ENCODE measurements around the gene RNF144A. TPM values are rescaled to one million over a fixed set of nuclear protein-coding genes. Genes with fewer than 3 reads are reported as not detected.
A peak's percentile ranks its signal among the peaks of the same experiment; 100 is the strongest.

RNF144A gene
- total and polyA plus RNA-seq, 2 donors = 4.0 to 8.9 TPM

DNA sequence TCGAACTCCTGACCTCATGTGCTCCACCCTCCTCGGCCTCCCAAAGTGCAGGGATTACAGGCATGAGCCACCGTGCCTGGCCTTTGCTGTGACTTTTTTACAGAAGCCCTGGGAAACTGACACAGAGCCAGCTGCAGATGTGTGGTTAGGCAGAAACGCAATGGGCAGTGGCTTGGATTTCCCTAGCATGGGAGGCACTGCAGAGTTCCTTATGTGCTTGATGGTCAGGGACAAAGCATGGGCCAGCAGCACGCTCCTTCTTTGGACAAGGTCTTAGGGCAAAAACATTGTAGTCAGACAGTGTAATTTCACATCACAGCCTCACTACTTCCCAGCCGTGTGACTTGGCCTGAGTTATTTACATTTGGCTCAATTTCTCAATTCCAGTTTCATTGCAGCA, 153.9 kb downstream of the RNF144A start:
- Histone ChIP-seq H3K27me3 (ENCODE audit: control insufficient read depth in 2 of 2, insufficient read depth in 1 of 2, low read length in 1 of 2) (no peaks in the 10 kb centered on the region), H3K36me3 (ENCODE audit: control insufficient read depth in 2 of 2, insufficient read depth in 2 of 2, low read length in 1 of 2) (no peaks in the 10 kb centered on the region), H3K4me3 (ENCODE audit: low read length in 2 of 2) (no peak overlapping the region), H3K4me1 (ENCODE audit: control insufficient read depth in 2 of 2, insufficient read depth in 2 of 2, low read length in 2 of 2) (no peaks in the 10 kb centered on the region), H3K27ac (ENCODE audit: low read depth in 1 of 2, low read length in 1 of 2) (no peak overlapping the region), H3K9me3 (ENCODE audit: control insufficient read depth in 2 of 2, insufficient read depth in 1 of 2, low read length in 1 of 2) (no peaks in the 10 kb centered on the region)
- 96% methylated on average over 6 of the region's 6 CpGs for WGBS
- no peak for DNase-seq (ENCODE audit: low read depth in 6 of 9, low spot score in 9 of 9)

- Histone ChIP-seq H3K4me3 (ENCODE audit: low read length in 2 of 2) (no peak overlapping the region), H3K36me3 (ENCODE audit: control insufficient read depth in 2 of 2, insufficient read depth in 2 of 2, low read length in 1 of 2) (no peaks in the 10 kb centered on the region), H3K4me1 (ENCODE audit: control insufficient read depth in 2 of 2, insufficient read depth in 2 of 2, low read length in 2 of 2) (no peaks in the 10 kb centered on the region), H3K27ac (ENCODE audit: low read depth in 1 of 2, low read length in 1 of 2) (no peak overlapping the region), H3K27me3 (ENCODE audit: control insufficient read depth in 2 of 2, insufficient read depth in 1 of 2, low read length in 1 of 2) (no peaks in the 10 kb centered on the region), H3K9me3 (ENCODE audit: control insufficient read depth in 2 of 2, insufficient read depth in 1 of 2, low read length in 1 of 2) (no peaks in the 10 kb centered on the region)
- no peak for DNase-seq (ENCODE audit: low read depth in 6 of 9, low spot score in 9 of 9)
- WGBS = 52% methylated on average over 3 of the region's 3 CpGs
Measured at GRCh38 chr2:7071916-7072556, 154.8 kb downstream of the RNF144A start.

DNA sequence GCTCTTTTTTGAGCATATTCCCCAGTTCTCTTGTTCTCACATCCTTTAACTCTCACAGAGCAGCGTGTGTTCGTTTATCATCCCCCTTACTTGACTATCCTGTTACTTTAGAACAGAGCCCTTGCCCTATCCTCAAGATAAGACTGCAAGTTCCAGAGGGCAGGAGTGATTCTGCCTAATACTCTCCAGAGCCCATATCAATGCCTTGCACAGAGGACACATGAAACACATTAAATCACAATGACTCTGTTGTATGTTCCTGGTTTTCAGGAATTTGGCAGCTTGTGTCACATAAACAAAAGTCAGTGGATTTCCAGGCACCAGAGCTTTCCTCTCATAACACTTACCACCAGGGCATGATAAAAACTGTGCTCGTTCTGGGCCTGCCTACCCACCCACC, 156.7 kb downstream of the RNF144A start:
- no peaks in the 10 kb centered on the region for H3K9me3 ChIP-seq (ENCODE audit: control insufficient read depth in 2 of 2, insufficient read depth in 1 of 2, low read length in 1 of 2)
- no peaks in the 10 kb centered on the region for H3K4me1 ChIP-seq (ENCODE audit: control insufficient read depth in 2 of 2, insufficient read depth in 2 of 2, low read length in 2 of 2)
- H3K36me3 ChIP-seq (ENCODE audit: control insufficient read depth in 2 of 2, insufficient read depth in 2 of 2, low read length in 1 of 2) = no peaks in the 10 kb centered on the region
- H3K27ac ChIP-seq (ENCODE audit: low read depth in 1 of 2, low read length in 1 of 2) = no peak overlapping the region
- no peak for DNase-seq (ENCODE audit: low read depth in 6 of 9, low spot score in 9 of 9)
- H3K4me3 ChIP-seq (ENCODE audit: low read length in 2 of 2) = no peak overlapping the region
- no peaks in the 10 kb centered on the region for H3K27me3 ChIP-seq (ENCODE audit: control insufficient read depth in 2 of 2, insufficient read depth in 1 of 2, low read length in 1 of 2)
- 96% methylated on average over 3 of the region's 3 CpGs for WGBS

- no peak overlapping the region for H3K4me3 ChIP-seq (ENCODE audit: low read length in 2 of 2)
- H3K27ac ChIP-seq (ENCODE audit: low read depth in 1 of 2, low read length in 1 of 2) = no peak overlapping the region
- no peaks in the 10 kb centered on the region for H3K36me3 ChIP-seq (ENCODE audit: control insufficient read depth in 2 of 2, insufficient read depth in 2 of 2, low read length in 1 of 2)
- H3K4me1 ChIP-seq (ENCODE audit: control insufficient read depth in 2 of 2, insufficient read depth in 2 of 2, low read length in 2 of 2) = no peaks in the 10 kb centered on the region
- DNase-seq (ENCODE audit: low read depth in 6 of 9, low spot score in 9 of 9) = no peak
- H3K27me3 ChIP-seq (ENCODE audit: control insufficient read depth in 2 of 2, insufficient read depth in 1 of 2, low read length in 1 of 2) = no peaks in the 10 kb centered on the region
- 99% methylated on average over 1 of the region's 1 CpG for WGBS
- H3K9me3 ChIP-seq (ENCODE audit: control insufficient read depth in 2 of 2, insufficient read depth in 1 of 2, low read length in 1 of 2) = no peaks in the 10 kb centered on the region
Measured at GRCh38 chr2:7075834-7076233, 158.6 kb downstream of the RNF144A start.

- no peaks in the 10 kb centered on the region for H3K4me1 ChIP-seq (ENCODE audit: control insufficient read depth in 2 of 2, insufficient read depth in 2 of 2, low read length in 2 of 2)
- no peaks in the 10 kb centered on the region for H3K27me3 ChIP-seq (ENCODE audit: control insufficient read depth in 2 of 2, insufficient read depth in 1 of 2, low read length in 1 of 2)
- no peak overlapping the region for H3K27ac ChIP-seq (ENCODE audit: low read depth in 1 of 2, low read length in 1 of 2)
- H3K9me3 ChIP-seq (ENCODE audit: control insufficient read depth in 2 of 2, insufficient read depth in 1 of 2, low read length in 1 of 2) = no peaks in the 10 kb centered on the region
- H3K4me3 ChIP-seq (ENCODE audit: low read length in 2 of 2) = no peak overlapping the region
- H3K36me3 ChIP-seq (ENCODE audit: control insufficient read depth in 2 of 2, insufficient read depth in 2 of 2, low read length in 1 of 2) = no peaks in the 10 kb centered on the region
- DNase-seq (ENCODE audit: low read depth in 6 of 9, low spot score in 9 of 9) = no peak
- 87% methylated on average over 10 of the region's 10 CpGs for WGBS
Measured at GRCh38 chr2:7077660-7078267, 160.6 kb downstream of the RNF144A start.

DNA sequence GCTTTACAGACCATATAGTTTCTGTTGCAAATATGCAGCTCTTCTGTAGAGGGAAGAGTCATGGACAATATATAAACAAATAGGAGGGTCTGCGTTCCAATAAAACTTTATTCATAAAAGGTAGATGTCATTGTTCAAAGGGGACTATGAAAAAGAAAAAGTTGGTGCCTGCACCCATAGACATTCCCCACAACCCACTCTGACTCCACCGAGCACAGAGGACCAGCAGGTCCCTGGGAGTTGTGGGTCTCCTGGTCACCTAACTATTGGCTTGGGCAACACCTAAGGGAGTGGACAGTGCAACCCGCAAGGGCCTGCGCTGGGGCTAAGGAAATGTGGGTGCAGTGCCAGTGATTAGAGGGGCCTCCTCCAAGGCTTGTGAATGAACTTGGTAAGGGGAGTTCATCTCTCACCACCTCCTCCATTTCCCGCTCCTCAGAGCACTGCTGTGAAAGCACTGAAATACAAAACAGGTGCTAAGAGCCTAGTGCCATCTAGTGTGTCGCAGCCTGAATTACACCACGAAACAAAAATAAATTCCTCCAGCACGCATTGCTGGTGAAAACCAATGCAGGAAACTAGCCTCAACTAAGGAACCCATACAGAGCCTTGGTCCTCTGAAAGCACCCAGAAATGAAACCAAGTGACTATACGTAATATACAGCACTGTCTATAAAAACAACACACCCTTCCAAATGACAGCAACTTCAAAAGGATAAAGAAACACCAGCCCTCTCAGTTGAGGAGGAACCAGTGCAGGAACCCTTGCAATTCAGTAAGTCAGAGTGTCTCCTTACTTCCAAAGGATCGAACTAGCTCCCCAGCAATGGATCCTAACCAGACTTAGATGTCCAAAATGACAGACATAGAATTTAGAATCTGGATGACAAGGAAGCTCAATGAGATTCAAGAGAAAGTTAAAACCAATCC, 166.6 kb downstream of the RNF144A start:
- H3K27ac ChIP-seq (ENCODE audit: low read depth in 1 of 2, low read length in 1 of 2) = no peak overlapping the region
- no peaks in the 10 kb centered on the region for H3K4me1 ChIP-seq (ENCODE audit: control insufficient read depth in 2 of 2, insufficient read depth in 2 of 2, low read length in 2 of 2)
- no peaks in the 10 kb centered on the region for H3K36me3 ChIP-seq (ENCODE audit: control insufficient read depth in 2 of 2, insufficient read depth in 2 of 2, low read length in 1 of 2)
- no peak overlapping the region for H3K4me3 ChIP-seq (ENCODE audit: low read length in 2 of 2)
- DNase-seq (ENCODE audit: low read depth in 6 of 9, low spot score in 9 of 9) = peak in 1 of 9 donors; percentile 25
- H3K9me3 ChIP-seq (ENCODE audit: control insufficient read depth in 2 of 2, insufficient read depth in 1 of 2, low read length in 1 of 2) = peaks cover 0 to 6% of the 10 kb centered on the region in 2 donors
- WGBS = 93% methylated on average over 10 of the region's 10 CpGs
- no peaks in the 10 kb centered on the region for H3K27me3 ChIP-seq (ENCODE audit: control insufficient read depth in 2 of 2, insufficient read depth in 1 of 2, low read length in 1 of 2)

GRCh38 chr2:7084601-7085000, 167.4 kb downstream of the RNF144A start:
- H3K27ac ChIP-seq (ENCODE audit: low read depth in 1 of 2, low read length in 1 of 2) = no peak overlapping the region
- no peaks in the 10 kb centered on the region for H3K27me3 ChIP-seq (ENCODE audit: control insufficient read depth in 2 of 2, insufficient read depth in 1 of 2, low read length in 1 of 2)
- no peak overlapping the region for H3K4me3 ChIP-seq (ENCODE audit: low read length in 2 of 2)
- DNase-seq (ENCODE audit: low read depth in 6 of 9, low spot score in 9 of 9) = no peak
- H3K9me3 ChIP-seq (ENCODE audit: control insufficient read depth in 2 of 2, insufficient read depth in 1 of 2, low read length in 1 of 2) = peaks cover 0 to 6% of the 10 kb centered on the region in 2 donors
- H3K36me3 ChIP-seq (ENCODE audit: control insufficient read depth in 2 of 2, insufficient read depth in 2 of 2, low read length in 1 of 2) = no peaks in the 10 kb centered on the region
- H3K4me1 ChIP-seq (ENCODE audit: control insufficient read depth in 2 of 2, insufficient read depth in 2 of 2, low read length in 2 of 2) = no peaks in the 10 kb centered on the region

GRCh38 chr2:7089284-7089683, 172.1 kb downstream of the RNF144A start:
- Histone ChIP-seq H3K36me3 (ENCODE audit: control insufficient read depth in 2 of 2, insufficient read depth in 2 of 2, low read length in 1 of 2) (no peaks in the 10 kb centered on the region), H3K9me3 (ENCODE audit: control insufficient read depth in 2 of 2, insufficient read depth in 1 of 2, low read length in 1 of 2) (no peaks in the 10 kb centered on the region), H3K4me1 (ENCODE audit: control insufficient read depth in 2 of 2, insufficient read depth in 2 of 2, low read length in 2 of 2) (no peaks in the 10 kb centered on the region), H3K27me3 (ENCODE audit: control insufficient read depth in 2 of 2, insufficient read depth in 1 of 2, low read length in 1 of 2) (no peaks in the 10 kb centered on the region), H3K27ac (ENCODE audit: low read depth in 1 of 2, low read length in 1 of 2) (no peak overlapping the region), H3K4me3 (ENCODE audit: low read length in 2 of 2) (no peak overlapping the region)
- WGBS = 95% methylated on average over 16 of the region's 16 CpGs
- DNase-seq (ENCODE audit: low read depth in 6 of 9, low spot score in 9 of 9) = no peak

GRCh38 chr2:7089898-7090510, 172.8 kb downstream of the RNF144A start:
- no peaks in the 10 kb centered on the region for H3K4me1 ChIP-seq (ENCODE audit: control insufficient read depth in 2 of 2, insufficient read depth in 2 of 2, low read length in 2 of 2)
- H3K36me3 ChIP-seq (ENCODE audit: control insufficient read depth in 2 of 2, insufficient read depth in 2 of 2, low read length in 1 of 2) = no peaks in the 10 kb centered on the region
- H3K27ac ChIP-seq (ENCODE audit: low read depth in 1 of 2, low read length in 1 of 2) = no peak overlapping the region
- no peaks in the 10 kb centered on the region for H3K9me3 ChIP-seq (ENCODE audit: control insufficient read depth in 2 of 2, insufficient read depth in 1 of 2, low read length in 1 of 2)
- H3K4me3 ChIP-seq (ENCODE audit: low read length in 2 of 2) = no peak overlapping the region
- no peak for DNase-seq (ENCODE audit: low read depth in 6 of 9, low spot score in 9 of 9)
- WGBS = 94% methylated on average over 26 of the region's 26 CpGs
- H3K27me3 ChIP-seq (ENCODE audit: control insufficient read depth in 2 of 2, insufficient read depth in 1 of 2, low read length in 1 of 2) = no peaks in the 10 kb centered on the region

Data from thymus (tissue), 11 donors.